Effector CD4-positive, alpha-beta T cell (primary cell): ENCODE data around the gene KBTBD13. TPM values are rescaled to one million over a fixed set of nuclear protein-coding genes. Genes with fewer than 3 reads are reported as not detected.
"Not testable (repeated sequence)": the region's sequence is repeated elsewhere in the genome, so short reads cannot be mapped to it uniquely, and the experiment has no call there.

Experiments used
- DNase-seq: peaks from one replicate; pipeline ENCODE4 v3.0.0-alpha.2; 2020
- total RNA-seq: gene quantifications from one replicate; lab custom pipeline; 2026; lab: John Stamatoyannopoulos, UW

Gene KBTBD13
- not detected for total RNA-seq

DNA sequence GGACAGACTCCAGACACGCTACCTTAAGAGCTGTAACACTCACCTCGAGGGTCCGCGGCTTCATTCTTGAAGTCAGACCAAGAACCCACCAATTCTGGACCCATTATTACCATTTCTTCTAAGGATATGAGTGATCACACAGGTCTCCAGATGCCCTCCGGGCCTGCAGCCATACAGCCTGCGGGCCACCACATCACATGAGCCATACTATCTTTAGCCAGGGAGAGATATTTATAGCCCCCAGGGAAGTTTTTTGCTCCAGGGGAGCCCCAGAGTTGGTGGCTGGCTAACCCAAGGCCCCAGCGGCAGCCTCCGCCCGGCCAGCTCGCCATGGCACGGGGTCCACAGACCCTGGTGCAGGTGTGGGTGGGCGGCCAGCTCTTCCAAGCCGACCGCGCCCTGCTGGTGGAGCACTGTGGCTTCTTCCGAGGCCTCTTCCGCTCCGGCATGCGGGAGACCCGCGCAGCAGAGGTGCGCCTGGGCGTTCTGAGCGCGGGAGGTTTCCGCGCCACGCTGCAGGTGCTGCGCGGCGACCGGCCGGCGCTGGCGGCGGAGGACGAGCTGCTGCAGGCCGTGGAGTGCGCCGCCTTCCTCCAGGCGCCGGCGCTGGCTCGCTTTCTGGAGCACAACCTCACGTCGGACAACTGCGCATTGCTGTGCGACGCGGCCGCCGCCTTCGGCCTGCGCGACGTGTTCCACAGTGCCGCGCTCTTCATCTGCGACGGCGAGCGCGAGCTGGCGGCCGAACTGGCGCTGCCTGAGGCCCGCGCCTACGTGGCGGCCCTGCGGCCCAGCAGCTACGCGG, at the start of gene KBTBD13:
TSS of gene KBTBD13 (plus strand) at position 261 of the 805 bp plus-strand sequence. CDS start at position 331, 70 bp downstream.
- no peak for DNase-seq

DNA sequence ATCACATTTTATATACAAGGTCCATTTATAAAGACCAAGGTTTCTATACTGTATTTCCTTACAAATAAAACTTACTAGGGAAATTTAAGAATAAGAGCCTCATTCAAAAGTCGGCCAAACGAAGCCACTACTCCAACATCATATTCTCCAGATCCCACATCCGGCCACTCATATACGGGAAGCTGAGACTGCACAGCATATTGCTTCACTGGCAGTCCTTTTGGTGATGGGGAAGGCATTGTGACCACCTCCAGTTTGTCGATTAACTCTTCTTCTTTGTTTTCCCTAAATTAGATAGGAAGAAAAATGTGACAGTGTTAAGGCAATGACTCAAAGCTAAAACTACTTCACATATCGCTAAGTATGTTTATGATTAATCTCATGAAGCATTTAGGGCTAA, 49.8 kb upstream of the KBTBD13 start:
- no peak for DNase-seq

DNA sequence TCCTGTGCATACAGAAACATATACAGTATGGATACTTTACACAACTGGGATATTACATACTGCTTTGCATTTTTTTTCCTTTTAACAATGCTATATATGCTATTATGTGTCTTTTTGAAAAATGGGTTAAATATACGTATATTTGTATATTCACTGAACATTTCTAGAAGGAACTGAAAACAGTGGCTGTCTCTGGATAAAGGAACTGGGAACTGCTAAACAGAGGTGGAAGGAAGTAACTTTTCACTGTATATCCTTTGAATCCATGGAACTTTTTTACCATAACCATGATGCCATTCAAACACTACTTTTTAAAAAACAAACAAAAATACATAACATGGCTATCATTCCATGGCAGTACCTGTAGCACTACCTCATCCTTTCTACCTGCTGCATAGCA, 49.0 kb upstream of the KBTBD13 start:
- DNase-seq: no peak

DNA sequence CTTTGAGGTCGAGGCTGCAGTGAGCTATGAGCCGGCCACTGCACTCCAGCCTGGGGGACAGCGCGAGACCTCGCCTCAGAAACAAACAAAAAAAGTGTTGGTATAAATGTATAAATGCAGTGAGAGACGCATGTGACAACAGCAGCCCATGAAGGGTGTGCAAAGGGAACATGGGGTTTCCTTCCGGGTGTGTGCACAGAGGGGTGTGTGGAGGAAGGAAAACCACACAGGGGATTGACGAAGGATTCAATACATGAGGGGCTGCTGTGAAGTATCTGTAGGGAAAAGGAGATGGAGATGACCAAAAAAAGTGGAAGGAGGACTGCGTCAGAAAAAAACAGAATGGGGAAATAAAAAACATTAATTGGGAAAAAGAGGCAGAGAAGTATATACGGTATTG, 48.2 kb upstream of the KBTBD13 start:
- DNase-seq: no peak

DNA sequence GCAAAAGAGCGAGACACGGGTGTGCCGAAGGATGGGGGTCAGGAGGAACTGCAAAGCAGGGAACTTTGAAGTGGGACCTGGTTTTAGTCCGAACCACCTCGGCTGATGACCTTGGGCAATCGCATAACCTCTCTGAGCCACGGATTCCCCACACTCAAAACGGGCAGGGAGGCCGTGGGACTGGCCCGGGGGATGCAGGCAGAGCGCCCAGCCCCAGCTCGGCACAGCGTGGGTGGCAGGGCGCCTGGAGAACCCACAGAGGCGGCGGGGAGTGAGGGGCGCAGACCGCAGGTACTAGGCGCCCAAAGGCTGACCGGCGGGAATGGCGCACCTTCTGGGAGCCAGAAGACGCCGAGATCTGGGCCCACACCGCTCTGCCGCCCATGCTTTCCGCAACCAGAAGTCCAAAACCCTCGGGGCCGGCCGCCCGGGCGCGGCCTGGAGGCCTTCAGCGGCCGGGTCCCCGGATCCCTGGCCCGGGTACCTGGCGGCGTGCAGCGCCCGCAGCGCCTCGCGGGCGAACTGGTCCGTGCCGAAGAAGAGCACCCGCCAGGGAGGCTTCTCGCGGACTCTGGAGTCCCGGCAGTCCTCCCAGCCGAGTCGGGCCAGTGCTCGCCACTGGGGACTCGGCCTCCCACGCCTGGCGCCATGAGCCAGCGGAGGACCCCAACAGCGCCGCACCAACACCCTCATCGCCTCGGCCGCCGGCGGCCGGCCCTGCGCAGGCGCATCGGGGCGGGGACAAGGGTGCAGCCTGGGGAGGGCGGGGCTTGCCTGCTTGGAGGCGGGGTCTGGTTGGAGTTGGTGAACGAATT, 47.4 kb upstream of the KBTBD13 start, which contains the start of gene MTFMT:
TSS of gene MTFMT (minus strand) at position 719 of the 815 bp plus-strand sequence. CDS start at position 693, 26 bp downstream.
- peak; percentile 89 for DNase-seq

DNA sequence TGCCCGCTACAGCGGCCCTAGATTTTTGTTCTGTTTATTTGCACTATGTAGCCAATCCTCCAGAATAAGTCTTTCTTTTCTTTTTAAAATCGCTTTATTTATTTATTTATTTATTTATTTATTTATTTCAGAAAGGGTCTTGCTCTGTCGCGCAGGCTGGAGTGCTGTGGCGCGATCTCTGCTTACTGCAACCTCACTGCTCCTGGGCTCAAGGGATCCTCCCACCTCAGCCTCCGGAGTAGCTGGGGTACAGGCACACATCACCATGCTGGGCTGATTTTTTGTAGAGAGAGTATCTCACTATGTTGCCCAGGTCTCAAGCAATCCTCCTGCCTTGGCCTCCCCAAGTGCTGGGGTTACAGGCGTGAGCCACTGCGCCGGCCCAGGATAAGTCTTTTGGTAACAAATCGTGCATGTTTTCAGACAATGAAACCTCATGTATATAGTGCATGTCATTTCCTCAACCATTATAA, 46.8 kb upstream of the KBTBD13 start:
- no peak for DNase-seq

DNA sequence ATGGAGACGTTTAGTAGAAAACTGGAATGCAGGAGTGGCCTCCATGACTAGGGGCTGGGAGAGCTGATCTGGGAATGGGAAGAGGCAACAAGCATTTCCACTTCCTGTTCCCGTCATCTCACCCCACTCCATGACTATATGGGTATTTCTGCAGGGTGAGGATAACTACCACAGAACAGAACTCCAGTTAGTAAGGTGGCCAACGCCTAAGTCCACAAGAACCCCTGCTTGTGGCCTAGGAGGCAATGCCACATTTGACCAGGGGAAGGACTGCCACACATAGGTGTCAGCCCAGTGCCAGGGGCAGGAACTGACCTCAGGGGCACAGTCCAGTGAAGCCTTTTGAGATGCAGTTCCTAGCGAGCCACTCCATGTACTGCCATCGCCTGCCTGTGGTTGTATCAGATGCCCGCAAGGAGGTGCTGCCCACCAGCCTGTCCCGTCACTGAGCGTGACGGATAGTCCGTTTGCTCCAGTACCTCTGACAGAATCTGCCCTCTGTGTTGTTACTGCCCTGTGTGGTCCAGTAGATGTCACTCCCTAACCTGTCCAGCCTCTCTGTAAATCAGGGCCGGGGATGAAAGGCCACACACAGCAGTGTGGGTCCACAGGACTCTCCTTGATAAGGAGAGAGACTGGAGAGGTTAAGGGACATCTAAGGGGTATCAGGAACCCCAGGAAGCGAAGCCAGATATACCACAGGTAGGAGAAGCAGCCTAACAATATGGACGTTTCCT, 43.6 kb upstream of the KBTBD13 start:
- DNase-seq: peak; percentile 24

DNA sequence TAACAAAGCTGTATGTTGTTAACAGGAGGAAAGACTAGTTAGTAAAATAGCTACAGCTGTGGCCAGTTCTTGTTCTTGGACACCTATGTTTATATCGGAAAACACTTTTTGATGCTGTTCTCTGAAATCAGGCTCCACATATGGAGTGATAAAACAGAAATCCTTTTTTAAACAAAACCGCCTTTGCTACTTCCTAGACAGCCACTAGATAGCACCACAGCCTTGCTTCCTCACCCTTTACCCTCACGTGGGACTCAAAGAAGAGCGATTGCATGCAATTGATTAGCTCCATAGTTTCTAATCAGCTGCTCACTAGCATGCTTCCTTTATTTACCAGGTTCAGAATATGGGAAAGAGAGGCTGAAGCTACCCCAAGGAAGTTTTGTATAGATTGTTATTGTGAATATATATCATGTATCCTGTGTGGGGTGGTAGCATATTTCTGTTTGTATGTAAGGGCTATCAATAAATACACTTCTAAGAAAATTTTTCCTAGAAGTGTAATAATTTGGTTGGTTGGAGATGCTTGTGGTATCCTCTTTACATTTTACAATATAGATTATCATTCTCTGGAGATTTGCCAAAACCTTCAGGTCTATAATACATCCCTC, 42.8 kb upstream of the KBTBD13 start:
- DNase-seq: no peak

DNA sequence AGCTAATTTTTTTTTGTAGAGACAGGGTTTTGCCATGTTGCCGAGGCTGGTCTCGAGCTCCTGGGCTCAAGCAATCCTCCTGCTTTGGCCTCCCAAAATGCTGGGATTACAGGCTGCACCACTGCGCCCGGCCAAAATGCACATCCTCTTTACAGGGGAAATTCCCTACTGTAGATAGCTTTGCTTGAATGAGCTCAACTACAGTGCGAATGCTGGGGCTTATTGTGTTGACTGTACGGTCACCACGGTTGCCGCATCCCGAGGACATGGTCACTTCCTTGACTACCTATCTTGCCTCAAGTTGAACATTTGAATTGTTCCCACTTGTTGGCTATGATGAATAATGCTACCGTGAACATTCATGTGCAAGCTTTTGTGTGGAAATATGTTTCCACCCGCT, 41.8 kb upstream of the KBTBD13 start:
- no peak for DNase-seq

DNA sequence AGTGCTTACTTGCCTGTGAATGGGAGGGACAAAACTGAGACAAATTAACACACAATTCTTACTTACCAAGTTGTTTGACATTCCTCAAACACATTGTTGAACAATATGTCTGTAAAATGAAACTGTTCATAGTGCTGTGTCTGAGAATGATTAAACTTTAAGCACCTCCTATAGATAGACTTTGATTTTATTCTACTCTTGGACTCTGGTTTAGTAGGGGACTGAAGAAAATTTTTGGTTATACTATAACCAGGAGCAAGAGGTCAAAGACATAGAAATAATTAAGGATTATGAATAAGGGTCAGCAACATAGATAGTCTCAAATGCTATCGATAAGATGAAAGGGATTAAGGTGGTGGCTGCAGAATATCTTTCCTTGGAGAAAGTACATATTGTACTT, 39.2 kb upstream of the KBTBD13 start:
- DNase-seq: no peak

DNA sequence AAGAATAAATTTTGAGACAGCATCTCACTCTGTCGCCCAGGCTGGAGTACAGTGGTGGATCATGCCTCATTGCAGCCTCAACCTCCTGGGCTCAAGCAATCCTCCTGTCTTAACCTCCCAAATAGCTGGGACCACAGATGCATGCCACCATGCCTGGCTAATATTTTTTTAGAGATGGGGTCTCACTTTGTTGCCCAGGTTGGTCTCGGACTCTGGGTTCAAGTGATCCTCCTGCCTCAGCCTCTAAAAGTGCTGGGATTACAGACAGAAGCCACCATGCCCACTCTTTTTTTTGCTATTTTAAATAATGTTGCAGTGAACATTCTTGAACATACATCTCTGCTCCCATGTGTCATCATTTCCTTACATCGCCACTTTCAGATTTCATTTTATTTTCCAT, 38.1 kb upstream of the KBTBD13 start:
- DNase-seq: no peak

DNA sequence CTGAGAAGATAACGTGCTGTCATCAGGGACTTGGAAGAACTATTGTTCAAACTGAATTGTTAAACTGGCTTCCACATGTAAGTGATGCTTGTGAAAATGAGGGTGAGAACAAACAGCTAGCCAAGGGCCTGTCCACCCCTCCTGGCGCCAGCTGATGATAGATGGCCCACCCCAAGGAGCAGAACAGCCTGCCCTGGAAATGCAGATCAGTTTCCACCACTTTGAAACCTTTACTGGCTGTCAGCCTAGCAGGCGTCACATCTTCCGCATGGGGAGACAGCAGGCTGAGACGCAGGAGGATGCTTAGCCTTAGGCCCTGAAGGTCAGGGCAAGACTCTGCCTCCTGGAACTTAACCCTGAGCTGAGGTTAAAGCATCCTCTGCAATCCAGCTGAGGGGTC, 37.7 kb upstream of the KBTBD13 start:
- DNase-seq: no peak

DNA sequence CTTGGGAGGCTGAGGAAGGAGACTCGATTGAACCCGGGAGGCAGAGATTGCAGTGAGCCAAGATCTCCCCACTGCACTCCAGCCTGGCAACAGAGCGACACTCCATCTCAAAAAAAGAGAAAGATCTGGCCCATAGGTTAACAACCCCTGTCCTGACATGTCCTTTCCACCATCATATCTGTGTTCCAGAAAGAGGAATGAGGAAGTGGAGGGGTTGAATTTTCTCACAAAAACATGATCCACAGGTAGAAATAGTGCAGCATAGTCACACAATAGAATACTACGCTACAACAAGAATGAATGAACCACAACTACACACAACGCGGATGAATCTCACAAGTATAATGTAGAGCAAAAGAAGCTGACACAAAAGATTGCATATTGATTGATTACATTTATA, 36.1 kb upstream of the KBTBD13 start:
- no peak for DNase-seq

DNA sequence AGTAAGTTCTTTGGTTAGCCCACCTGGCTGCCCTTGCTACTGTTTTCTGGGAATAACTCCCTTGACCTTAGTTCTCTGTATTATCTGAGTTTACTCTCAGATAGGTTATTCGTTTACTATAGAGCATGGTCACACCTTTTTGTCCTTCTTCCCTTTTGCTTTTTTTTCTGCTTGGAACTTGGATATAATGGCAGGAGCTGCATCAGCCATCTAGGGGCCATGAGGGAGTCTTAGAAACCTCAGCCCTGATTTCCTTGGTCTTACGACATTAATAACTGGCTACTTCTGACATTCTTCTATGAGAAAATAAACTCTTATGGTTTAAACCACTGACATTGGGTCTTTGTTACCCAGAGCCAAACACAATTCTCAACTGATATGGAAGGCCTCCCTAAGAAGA, 34.8 kb upstream of the KBTBD13 start:
- DNase-seq: no peak

DNA sequence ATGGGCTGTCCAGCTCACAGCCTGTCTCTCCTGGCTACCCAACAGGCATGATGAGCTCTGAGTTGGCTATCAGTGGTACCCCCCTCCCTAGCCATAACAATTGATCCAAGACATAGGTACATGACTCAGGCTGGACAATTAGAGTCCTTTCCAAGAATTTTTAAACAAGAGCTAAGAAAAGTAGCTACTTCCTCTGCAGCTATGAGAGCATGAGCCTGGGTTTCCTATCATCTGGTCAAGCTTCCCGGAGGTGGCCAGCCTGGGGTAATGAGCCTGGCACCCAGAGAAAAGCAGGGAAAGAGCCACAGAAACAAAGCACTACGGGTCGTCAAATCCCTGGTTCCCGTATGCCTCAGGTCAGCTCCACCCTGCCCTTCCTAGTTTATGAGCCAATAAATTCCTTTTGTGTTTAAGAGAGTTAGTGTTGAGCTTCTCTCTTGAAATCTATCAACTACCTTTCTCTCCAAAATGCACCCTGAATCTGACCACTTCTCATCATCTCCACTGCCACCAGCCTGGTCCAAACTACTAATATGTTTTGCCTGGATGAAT, 33.7 kb upstream of the KBTBD13 start:
- no peak for DNase-seq

DNA sequence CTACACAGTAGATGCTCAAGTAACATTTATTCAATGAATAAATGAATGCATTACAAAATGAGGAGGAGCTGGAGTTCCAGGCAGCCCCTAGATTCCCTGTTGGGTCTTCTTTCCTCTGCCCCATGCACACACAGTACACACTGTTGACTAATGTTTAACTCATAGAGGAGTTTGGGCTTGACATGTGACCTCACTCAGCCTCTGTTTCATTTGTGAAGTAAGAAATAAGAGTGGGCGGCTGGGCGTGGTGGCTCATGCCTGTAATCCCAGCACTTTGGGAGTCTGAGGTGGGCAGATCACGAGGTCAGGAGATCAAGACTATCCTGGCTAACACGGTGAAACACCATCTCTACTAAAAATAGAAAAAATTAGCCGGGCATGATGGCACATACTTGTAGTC, 32.3 kb upstream of the KBTBD13 start:
- DNase-seq: not testable (repeated sequence)

DNA sequence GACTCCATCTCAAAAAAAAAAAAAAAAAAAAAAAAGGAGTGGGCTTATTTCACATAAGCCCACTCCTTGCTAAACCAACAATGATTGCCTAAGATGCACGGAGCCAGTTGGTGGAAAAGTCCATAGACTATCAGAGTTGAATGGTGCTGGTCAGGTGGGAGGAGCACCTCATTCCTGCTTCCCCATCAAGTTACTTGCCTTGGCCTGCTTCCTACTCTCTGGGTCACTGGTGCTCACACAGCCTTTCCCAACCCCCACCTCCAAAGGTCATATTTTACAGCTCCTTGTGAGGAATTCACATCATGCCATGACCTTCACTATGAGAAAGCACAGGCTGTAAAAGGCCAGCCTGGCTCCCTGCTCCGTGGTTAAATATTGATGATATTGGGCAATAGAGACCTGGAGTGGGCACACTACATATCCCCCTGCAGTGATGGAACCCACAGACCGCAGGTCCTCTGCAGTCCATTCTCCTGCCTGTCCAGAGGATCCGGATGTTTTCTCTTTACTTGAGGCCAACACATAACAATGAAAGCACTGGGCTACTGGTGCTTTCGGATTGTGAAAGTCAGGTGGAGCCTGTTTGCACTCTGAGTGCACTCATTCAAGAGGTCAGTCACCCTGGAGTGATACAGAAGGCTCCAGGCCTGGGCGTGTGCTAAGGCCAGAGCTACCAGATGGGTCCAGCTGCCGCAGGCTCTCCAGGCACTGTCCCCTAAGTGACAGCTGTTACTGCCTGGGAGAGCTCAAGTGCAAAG, 31.6 kb upstream of the KBTBD13 start, which contains the start of gene SLC51B:
TSS of gene SLC51B (plus strand) at position 664 of the 758 bp plus-strand sequence. CDS start 4,618 bp downstream, outside the sequence.
- DNase-seq: no peak

DNA sequence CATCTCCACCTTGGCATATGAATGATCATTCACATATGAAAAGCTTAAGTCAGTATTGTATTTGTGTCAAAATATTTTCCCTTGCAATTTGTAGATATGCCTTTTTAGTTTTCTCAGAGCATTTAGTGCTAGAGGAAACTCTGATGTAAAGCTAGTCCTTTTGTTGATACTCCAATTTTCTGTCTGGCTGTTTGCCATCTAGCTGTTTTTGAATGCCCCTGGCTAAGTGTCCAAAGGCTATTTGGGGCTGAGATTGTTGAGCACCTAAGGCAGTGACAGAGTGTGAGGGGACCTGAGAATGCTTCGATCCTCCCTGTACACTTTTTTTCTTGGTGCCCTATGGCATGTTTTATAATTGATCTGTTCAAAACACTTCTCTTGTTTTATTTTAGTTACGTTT, 28.3 kb upstream of the KBTBD13 start:
- DNase-seq: no peak

DNA sequence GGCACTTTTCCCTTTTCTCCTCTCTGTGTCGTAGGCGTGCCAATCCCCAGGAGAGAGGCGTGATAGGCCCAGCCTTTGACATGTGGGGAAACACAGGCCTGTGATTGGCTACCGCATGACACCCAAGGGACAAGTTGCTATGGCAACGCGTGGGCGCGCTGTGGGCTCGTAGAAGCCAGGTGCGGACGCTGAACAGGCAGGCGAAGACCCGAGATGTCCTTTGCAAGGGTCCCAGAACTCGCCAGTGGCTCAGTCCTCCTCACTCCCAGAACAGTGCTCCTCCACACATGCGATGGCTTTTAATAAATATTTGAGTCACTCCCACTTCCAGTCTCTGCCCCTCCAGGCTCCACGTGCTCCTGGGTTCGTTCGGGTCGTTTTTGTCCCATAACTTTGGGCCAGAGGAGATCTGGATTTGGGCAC, 27.1 kb upstream of the KBTBD13 start:
- peak; percentile 79 for DNase-seq

DNA sequence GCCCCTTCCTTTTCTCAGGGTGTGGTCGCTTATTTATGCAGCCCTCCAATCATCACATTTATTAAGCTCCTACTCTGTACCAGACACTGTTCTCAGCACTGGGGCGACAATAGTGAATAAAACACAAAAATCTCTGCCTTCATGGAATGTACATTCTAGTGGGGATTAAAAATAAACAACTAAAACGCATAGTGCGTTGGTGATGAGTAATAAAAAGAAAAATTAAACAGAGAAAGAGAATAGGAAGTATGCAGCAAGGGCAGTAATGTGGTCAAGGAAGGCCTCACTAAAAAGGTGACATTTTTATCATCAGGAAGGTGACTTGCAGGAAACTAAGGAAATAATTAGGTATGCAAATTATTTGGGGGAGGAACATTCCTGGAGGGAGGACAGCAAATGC, 26.3 kb upstream of the KBTBD13 start:
- DNase-seq: no peak

DNA sequence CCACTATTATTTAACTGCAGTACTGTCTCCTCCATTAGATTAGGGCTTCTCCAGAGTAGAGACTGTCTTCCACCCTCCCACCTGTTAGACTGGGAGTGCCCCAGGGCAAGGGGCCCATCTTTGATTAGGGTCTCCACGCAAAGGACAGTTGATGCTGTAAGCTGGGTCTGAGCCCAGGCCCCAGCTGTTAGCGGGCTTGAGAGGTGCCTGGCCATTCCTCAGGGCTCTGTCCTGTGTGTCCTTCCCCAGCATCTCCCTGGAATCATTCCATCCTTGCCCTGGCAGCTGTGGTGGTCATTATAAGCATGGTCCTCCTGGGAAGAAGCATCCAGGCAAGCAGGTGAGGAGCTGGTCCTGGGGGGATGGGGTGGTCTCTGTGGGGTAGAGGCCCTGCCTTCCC, 25.3 kb upstream of the KBTBD13 start:
- no peak for DNase-seq
